Measurements from ENCODE around the gene KSR2.

DNA sequence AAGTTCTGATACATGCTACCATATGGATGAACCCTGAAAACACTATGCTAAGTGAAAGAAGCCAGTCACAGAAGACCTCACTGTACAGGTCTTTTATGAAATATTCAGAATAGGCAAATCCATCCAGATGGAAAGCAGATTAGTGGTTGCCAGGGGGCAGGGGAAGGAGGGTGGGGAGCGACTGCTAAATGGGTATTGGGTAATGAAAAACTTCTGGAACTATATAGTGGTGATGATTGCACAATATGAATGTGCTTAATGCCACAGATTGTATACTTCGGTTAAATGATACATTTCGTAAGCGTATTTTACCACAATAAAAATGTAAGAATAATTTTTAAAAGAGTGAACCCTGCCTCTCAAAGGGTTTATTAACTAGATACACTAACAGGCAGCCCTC lies 11.8 kb upstream of the KSR2 start:
- TF ChIP-seq POLR2A (IDR thresholded peaks at IDR 0.05) = no peak
- TF ChIP-seq CTCF (IDR thresholded peaks at IDR 0.05 in 4 of 5, conservative IDR thresholded peaks at IDR 0.05 in 1 of 5) = no peak

All from gastrocnemius medialis (tissue), 4 donors.